ENCODE measurements around the gene DMXL2. TPM values are rescaled to one million over a fixed set of nuclear protein-coding genes. Genes with fewer than 3 reads are reported as not detected.
A peak's percentile ranks its signal among the peaks of the same experiment; 100 is the strongest.

DMXL2 gene
- total and polyA plus RNA-seq, 9 of the 15 experiments (the other 6 are each of a cell fraction or from before 2014, with no cell fraction given), result 9.3 to 57.7 (median 30.7) TPM

DNA sequence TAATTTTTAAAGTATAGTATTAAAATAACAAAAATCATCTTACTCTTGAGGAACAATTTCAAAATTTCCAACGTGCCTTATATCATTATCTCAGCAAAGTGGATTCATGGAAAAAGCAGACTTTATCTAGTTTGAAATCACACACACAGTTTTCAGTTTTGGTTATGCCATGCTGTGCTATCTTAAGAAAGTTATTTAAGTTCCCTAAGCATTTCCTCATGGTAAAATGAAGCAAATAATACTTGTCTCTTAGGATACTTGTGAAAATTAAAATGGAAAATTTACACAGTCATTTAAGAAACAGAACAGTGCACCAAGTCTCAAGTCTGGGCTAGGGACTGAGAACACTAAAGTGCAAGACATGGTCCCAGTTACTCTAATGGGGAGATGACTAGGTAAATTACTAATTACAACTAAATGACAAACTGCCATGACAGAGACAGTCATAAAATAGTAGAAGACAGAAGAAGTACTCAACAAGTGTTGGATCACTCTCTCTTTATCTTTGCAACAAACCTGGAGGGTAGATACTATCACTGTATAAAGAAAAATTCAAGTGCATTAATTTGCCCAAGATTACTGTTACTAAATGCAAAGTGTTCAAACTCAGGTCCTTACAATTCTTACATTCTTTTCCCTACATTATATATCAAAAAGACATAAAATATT lies 44.8 kb downstream of the DMXL2 start:
- POLR2A ChIA-PET, result no interaction called here
- TF ChIP-seq POLR2H (tag; IDR thresholded peaks at IDR 0.05; ENCODE audit: low read depth), result no peak
- TF ChIP-seq NUFIP1 (IDR thresholded peaks at IDR 0.05; ENCODE audit: partially characterized antibody), result no peak
- TF ChIP-seq SIX5 (IDR thresholded peaks at IDR 0.05; ENCODE audit: borderline replicate concordance in 1 of 2, insufficient read depth in 1 of 2, low read depth in 1 of 2, low read length in 2 of 2), result no peak
- TF ChIP-seq ZC3H8 (IDR thresholded peaks at IDR 0.05), result no peak
- peak; percentile 17; the same call in 1 of the 2 replicates for TF ChIP-seq C11orf30 (IDR thresholded peaks at IDR 0.05; ENCODE audit: low read depth)
- TF ChIP-seq FOXK2 (conservative IDR thresholded peaks at IDR 0.05 in 1 of 2, IDR thresholded peaks at IDR 0.05 in 1 of 2; ENCODE audit: low read depth in 2 of 2), result no peak
- no peak for TF ChIP-seq CREB1 (IDR thresholded peaks at IDR 0.05)
- TF ChIP-seq CREB1 (CRISPR knock-in tag; IDR thresholded peaks at IDR 0.05), result no peak
- no peak for TF ChIP-seq ELK1 (CRISPR knock-in tag; IDR thresholded peaks at IDR 0.05)
- TF ChIP-seq, protein P1, sequence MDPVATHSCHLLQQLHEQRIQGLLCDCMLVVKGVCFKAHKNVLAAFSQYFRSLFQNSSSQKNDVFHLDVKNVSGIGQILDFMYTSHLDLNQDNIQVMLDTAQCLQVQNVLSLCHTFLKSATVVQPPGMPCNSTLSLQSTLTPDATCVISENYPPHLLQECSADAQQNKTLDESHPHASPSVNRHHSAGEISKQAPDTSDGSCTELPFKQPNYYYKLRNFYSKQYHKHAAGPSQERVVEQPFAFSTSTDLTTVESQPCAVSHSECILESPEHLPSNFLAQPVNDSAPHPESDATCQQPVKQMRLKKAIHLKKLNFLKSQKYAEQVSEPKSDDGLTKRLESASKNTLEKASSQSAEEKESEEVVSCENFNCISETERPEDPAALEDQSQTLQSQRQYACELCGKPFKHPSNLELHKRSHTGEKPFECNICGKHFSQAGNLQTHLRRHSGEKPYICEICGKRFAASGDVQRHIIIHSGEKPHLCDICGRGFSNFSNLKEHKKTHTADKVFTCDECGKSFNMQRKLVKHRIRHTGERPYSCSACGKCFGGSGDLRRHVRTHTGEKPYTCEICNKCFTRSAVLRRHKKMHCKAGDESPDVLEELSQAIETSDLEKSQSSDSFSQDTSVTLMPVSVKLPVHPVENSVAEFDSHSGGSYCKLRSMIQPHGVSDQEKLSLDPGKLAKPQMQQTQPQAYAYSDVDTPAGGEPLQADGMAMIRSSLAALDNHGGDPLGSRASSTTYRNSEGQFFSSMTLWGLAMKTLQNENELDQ (CRISPR knock-in tag; IDR thresholded peaks at IDR 0.05; ENCODE audit: borderline replicate concordance), result no peak
- TF ChIP-seq ELF1 (tag; IDR thresholded peaks at IDR 0.05), result no peak
- TF ChIP-seq EZH2 (IDR thresholded peaks at IDR 0.05; ENCODE audit: borderline replicate concordance, low read depth, low read length), result no peak
- TF ChIP-seq NR1H2 (CRISPR knock-in tag; IDR thresholded peaks at IDR 0.05), result no peak
- TF ChIP-seq, protein P2, sequence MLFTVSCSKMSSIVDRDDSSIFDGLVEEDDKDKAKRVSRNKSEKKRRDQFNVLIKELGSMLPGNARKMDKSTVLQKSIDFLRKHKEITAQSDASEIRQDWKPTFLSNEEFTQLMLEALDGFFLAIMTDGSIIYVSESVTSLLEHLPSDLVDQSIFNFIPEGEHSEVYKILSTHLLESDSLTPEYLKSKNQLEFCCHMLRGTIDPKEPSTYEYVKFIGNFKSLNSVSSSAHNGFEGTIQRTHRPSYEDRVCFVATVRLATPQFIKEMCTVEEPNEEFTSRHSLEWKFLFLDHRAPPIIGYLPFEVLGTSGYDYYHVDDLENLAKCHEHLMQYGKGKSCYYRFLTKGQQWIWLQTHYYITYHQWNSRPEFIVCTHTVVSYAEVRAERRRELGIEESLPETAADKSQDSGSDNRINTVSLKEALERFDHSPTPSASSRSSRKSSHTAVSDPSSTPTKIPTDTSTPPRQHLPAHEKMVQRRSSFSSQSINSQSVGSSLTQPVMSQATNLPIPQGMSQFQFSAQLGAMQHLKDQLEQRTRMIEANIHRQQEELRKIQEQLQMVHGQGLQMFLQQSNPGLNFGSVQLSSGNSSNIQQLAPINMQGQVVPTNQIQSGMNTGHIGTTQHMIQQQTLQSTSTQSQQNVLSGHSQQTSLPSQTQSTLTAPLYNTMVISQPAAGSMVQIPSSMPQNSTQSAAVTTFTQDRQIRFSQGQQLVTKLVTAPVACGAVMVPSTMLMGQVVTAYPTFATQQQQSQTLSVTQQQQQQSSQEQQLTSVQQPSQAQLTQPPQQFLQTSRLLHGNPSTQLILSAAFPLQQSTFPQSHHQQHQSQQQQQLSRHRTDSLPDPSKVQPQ (CRISPR knock-in tag; IDR thresholded peaks at IDR 0.05; ENCODE audit: borderline replicate concordance), result no peak
- TF ChIP-seq ZNF282 (CRISPR knock-in tag; IDR thresholded peaks at IDR 0.05), result no peak
- TF ChIP-seq BRF1 (IDR thresholded peaks at IDR 0.05; ENCODE audit: borderline replicate concordance, extremely low read depth, insufficient read length), result no peak

More for the DNA sequence above, 44.8 kb downstream of the DMXL2 start:
- FAIRE-seq (peak; percentile 6), ATAC-seq (peak; percentile 24), DNase-seq (ENCODE audit: extremely low read depth in 1 of 4, low spot score in 3 of 4) (peak in 1 of 4 experiments; percentile 26)
- peaks cover 67% of the 10 kb centered on the region for H3K79me2 ChIP-seq (ENCODE audit: control insufficient read depth, insufficient read depth, low read length)
- no peaks in the 10 kb centered on the region for H3K9me1 ChIP-seq (ENCODE audit: control insufficient read depth, insufficient read depth, low read length)
- H3K27me3 ChIP-seq (ENCODE audit: control insufficient read depth in 2 of 2, insufficient read depth in 2 of 2, low read length in 2 of 2), result no peaks in the 10 kb centered on the region
- CTCF ChIA-PET (ENCODE audit: low intra/inter-chr PET ratio), result interaction anchor here (1.0 kb wide), 1 partner anchor 12 kb away, joined by 3 read pairs; no protein-coding TSS in a partner anchor
- in situ Hi-C loops (cut with MboI), result no loop called here
- intact Hi-C loops (cut with micrococcal nuclease), result loop anchor here (1.0 kb wide), 1 partner anchor 70 kb away; no protein-coding TSS in a partner anchor
- whole genome bisulfite sequencing (ENCODE audit: insufficient coverage, low coverage, missing lambda C conversion rate), result 0% methylated on average over 1 of the region's 1 CpG
- peak overlapping the region in 1 of 2 experiments; percentile 9; a peak in 1 of 4 replicates for H3K9ac ChIP-seq (ENCODE audit: insufficient read depth in 1 of 2, low read depth in 2 of 2, low read length in 2 of 2)
- no peaks in the 10 kb centered on the region for H4K20me1 ChIP-seq (replicated peaks; ENCODE audit: control insufficient read depth, insufficient read depth, low read length)
- BruUV-seq (replicated peaks), result no TSS peak
- H3K4me3 ChIP-seq, result no peak overlapping the region
- H3K9me3 ChIP-seq (replicated peaks; ENCODE audit: control insufficient read depth, insufficient read depth, low read depth, low read length), result no peaks in the 10 kb centered on the region
- peak overlapping the region; percentile 34; the same call in 2 of the 3 replicates for H3K27ac ChIP-seq (ENCODE audit: extremely low read depth, low read depth, low read length)
- H3K4me2 ChIP-seq (ENCODE audit: insufficient read depth, low read length), result no peak overlapping the region
- 0 out of 3 replicates have a peak, but pooled peaks cover 2% of the 10 kb centered on the region for H3K36me3 ChIP-seq (ENCODE audit: control insufficient read depth, insufficient read depth, low read length)
- no peak overlapping the region for H2AFZ ChIP-seq (ENCODE audit: low read depth, low read length)
- H3K4me1 ChIP-seq (replicated peaks in 1 of 2; ENCODE audit: control insufficient read depth in 2 of 2, insufficient read depth in 2 of 2, low read length in 2 of 2), result peaks cover 4 to 47% of the 10 kb centered on the region in 2 experiments; a peak in 4 of 5 replicates
